Trophoblast cell (in vitro differentiated cells and primary cell): ENCODE results near the gene FAM222A.

Source experiments
- DNase-seq, 2 donors: peaks; one replicate each; pipeline ENCODE4 v3.0.0-alpha.2; 2016
- H2AFZ ChIP-seq: 2 replicates; pipeline ENCODE4 v1.6.1; 2013; ENCODE audit warnings: low read length, moderate library complexity, mild to moderate bottlenecking; ENCODE audit not compliant: insufficient read depth, poor library complexity
- H2AK5ac ChIP-seq: 2 replicates; pipeline ENCODE4 v1.6.1; 2013; ENCODE audit warnings: mild to moderate bottlenecking, low read length
- H2BK120ac ChIP-seq: 2 replicates; pipeline ENCODE4 v1.6.1; 2013; ENCODE audit warnings: low read length, mild to moderate bottlenecking, moderate library complexity; ENCODE audit not compliant: insufficient read depth, poor library complexity
- H2BK12ac ChIP-seq: 2 replicates; pipeline ENCODE4 v1.6.1; 2013; ENCODE audit warnings: mild to moderate bottlenecking, low read length, moderate library complexity
- H2BK5ac ChIP-seq: 2 replicates; pipeline ENCODE4 v1.6.1; 2013; ENCODE audit warnings: low read length, low read depth, moderate library complexity, mild to moderate bottlenecking; ENCODE audit not compliant: poor library complexity
- H3K14ac ChIP-seq: 2 replicates; pipeline ENCODE4 v1.6.1; 2013; ENCODE audit warnings: mild to moderate bottlenecking, low read length
- H3K18ac ChIP-seq: 2 replicates; pipeline ENCODE4 v1.6.1; 2013; ENCODE audit warnings: mild to moderate bottlenecking, low read length
- H3K23ac ChIP-seq: 2 replicates; pipeline ENCODE4 v1.6.1; 2013; ENCODE audit warnings: low read length
- H3K27ac ChIP-seq: 2 replicates; pipeline ENCODE4 v1.5.1; 2013; ENCODE audit warnings: low read depth, mild to moderate bottlenecking, inconsistent platforms, low read length, moderate library complexity
- H3K27me3 ChIP-seq: 2 replicates; pipeline ENCODE4 v1.6.1; 2013; ENCODE audit warnings: inconsistent platforms, mild to moderate bottlenecking, low read length, moderate library complexity; ENCODE audit not compliant: insufficient read depth
- H3K36me3 ChIP-seq, 2 experiments: 1 replicate in 1 of 2; 2 replicates in 1 of 2; pipeline ENCODE4 v1.6.1; 2013; ENCODE audit warnings: low read length in 2 of 2, mild to moderate bottlenecking in 2 of 2, moderate library complexity in 1 of 2; ENCODE audit not compliant: insufficient read depth in 2 of 2, control insufficient read depth in 1 of 2
- H3K4ac ChIP-seq: 2 replicates; pipeline ENCODE4 v1.6.1; 2013; ENCODE audit warnings: low read depth, mild to moderate bottlenecking, low read length, moderate library complexity
- H3K4me1 ChIP-seq, 2 experiments: 1 replicate in 1 of 2; 2 replicates in 1 of 2; pipeline ENCODE4 v1.6.1; 2013; ENCODE audit warnings: low read length in 2 of 2, mild to moderate bottlenecking in 2 of 2, moderate library complexity in 1 of 2; ENCODE audit not compliant: insufficient read depth in 2 of 2, control insufficient read depth in 1 of 2
- H3K4me2 ChIP-seq: 2 replicates; pipeline ENCODE4 v1.6.1; 2013; ENCODE audit warnings: inconsistent platforms, mild to moderate bottlenecking, low read length, moderate library complexity
- H3K4me3 ChIP-seq: 2 replicates; pipeline ENCODE4 v1.5.1; 2013; ENCODE audit warnings: mild to moderate bottlenecking, low read depth, low read length, inconsistent platforms
- H3K79me1 ChIP-seq: one replicate; pipeline ENCODE4 v1.6.1; 2013; ENCODE audit warnings: low read length
- H3K79me2 ChIP-seq: 2 replicates; pipeline ENCODE4 v1.6.1; 2013; ENCODE audit warnings: low read length, mild to moderate bottlenecking; ENCODE audit not compliant: control insufficient read depth, insufficient read depth, poor library complexity
- H3K9ac ChIP-seq: 2 replicates; pipeline ENCODE4 v1.6.1; 2013; ENCODE audit warnings: mild to moderate bottlenecking, low read length
- H3K9me3 ChIP-seq: 2 replicates; pipeline ENCODE4 v1.6.1; 2013; ENCODE audit warnings: low read depth, mild to moderate bottlenecking, control low read depth, inconsistent platforms, low read length; ENCODE audit not compliant: insufficient read depth
- H4K12ac ChIP-seq: 2 replicates; pipeline ENCODE4 v1.6.1; 2013; ENCODE audit warnings: low read depth, mild to moderate bottlenecking, low read length, moderate library complexity
- H4K8ac ChIP-seq: 2 replicates; pipeline ENCODE4 v1.6.1; 2013; ENCODE audit warnings: low read depth, mild to moderate bottlenecking, low read length, moderate library complexity
- H4K91ac ChIP-seq: one replicate; pipeline ENCODE4 v1.6.1; 2013; ENCODE audit warnings: low read depth, mild to moderate bottlenecking, low read length, moderate library complexity
- WGBS: extraction: QIAGEN DNeasy Blood & Tissue Kit; methylation state at CpG from one replicate; pipeline ENCODE4 v1.1.7; 2013; ENCODE audit warnings: missing lambda C conversion rate; ENCODE audit not compliant: insufficient read length, insufficient coverage; ENCODE audit errors: extremely low coverage; 5-methylcytosine and 5-hydroxymethylcytosine counted together

The FAM222A gene

DNA sequence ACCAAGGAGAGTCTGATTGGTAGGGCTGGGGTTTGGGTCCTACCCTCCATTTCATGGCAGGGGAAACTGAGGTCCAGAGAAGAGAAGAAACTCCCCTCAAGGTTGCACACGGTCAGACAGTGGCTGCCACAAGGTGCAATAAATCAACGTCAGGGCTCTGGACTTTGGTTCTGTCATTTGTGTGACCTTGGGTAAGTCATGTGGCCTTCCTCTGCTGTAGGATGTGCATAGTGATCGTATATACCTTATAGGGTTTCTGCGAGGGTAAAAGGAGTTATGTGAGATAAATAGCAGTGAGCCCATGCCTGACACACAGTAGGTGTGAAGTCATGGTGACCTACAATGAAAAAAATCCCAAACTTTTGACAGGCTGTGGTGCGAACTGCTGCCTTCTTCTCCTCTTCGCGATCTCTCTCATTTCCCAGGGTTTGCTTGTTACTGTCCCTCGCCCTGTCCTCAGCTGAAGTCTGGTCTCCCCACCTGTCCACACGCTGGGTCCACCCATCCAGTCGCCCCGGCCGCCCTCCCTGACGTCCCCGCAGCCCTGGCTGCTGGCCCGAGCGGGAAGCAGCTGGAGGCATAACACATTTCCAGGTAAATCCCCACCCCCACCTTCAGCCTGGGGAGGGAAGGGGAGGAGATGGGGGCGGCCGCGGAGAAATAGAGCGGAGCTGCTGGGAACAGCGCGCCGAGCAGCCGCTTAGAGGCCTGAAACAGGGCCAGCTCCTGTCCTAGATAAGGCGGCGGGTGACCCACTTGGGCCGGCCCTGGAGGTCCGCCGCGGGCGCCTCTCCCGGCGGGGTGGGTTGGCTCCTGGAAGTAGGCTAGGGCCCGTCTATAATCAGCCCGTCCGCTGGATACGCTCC is 1.8 kb upstream of the FAM222A start:
- Histone ChIP-seq H2BK12ac (no peak overlapping the region), H4K12ac (no peak overlapping the region), H3K4me3 (no peak overlapping the region), H3K9me3 (peaks cover 3% of the 10 kb centered on the region), H4K8ac (no peak overlapping the region), H3K27ac (no peak overlapping the region), H3K9ac (no peak overlapping the region), H2BK120ac (no peak overlapping the region), H2AK5ac (no peak overlapping the region), H3K23ac (no peak overlapping the region), H3K4ac (no peak overlapping the region), H3K4me2 (no peak overlapping the region), H3K36me3 (no peaks in the 10 kb centered on the region), H3K14ac (no peak overlapping the region), H3K79me1 (peaks cover 3% of the 10 kb centered on the region), H4K91ac (no peak overlapping the region), H3K79me2 (no peaks in the 10 kb centered on the region), H3K27me3 (peaks cover 6% of the 10 kb centered on the region), H2AFZ (no peak overlapping the region), H3K4me1 (peaks cover 4 to 6% of the 10 kb centered on the region in 2 experiments), H2BK5ac (no peak overlapping the region), H3K18ac (no peak overlapping the region)
- DNase-seq, result peak; percentile 35 to 46
- no CpG with 5 or more reads among the region's 37 CpGs for WGBS

DNA sequence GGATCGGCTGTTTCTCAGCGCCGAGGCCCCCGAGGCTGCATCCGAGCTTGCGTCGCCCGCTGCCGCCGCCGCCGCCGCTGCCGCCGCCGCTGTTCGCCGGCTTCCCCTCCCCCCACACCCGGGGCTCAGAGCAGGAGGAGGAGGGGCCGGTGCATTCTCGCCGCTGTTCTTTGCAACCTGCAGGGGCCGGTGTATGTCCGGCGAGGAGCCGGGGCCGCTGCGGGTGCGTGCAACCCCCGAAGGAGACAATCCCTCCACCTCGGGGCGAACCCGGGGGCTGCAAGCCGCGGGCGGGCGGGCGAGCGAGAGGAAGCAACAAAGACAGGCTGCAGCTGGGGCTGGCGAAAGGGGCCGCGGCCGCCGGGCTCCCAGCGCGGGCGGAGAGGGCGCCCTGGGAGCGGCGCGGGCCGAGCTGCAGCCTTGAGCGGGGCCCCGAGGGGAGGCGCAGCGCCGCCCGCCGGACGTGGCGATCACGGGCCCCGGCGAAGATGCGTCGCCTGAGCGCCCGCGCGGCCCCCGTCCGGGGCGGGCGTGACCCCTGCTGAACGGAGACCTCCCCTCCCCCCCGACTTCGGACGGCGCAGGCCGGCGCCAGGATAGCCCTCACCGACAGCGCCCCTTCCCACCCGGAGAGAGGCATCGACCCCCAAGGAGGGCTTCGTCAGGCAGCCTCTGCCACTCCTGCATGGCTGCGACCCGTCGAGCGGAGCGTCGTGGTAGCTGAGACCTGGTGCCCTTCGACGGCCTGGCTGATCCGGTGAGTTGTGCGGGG is 702 bp downstream of the FAM222A start:
- Histone ChIP-seq H3K18ac (peak overlapping the region; percentile 7), H3K27ac (no peak overlapping the region), H3K4ac (no peak overlapping the region), H2BK12ac (no peak overlapping the region), H3K14ac (peak overlapping the region; percentile 1), H3K23ac (no peak overlapping the region), H3K27me3 (peaks cover 25% of the 10 kb centered on the region), H3K9ac (no peak overlapping the region), H3K4me3 (peak overlapping the region; percentile 74), H3K36me3 (no peaks in the 10 kb centered on the region), H4K12ac (peak overlapping the region; percentile 64), H3K79me2 (no peaks in the 10 kb centered on the region), H2BK120ac (no peak overlapping the region), H4K91ac (no peak overlapping the region), H3K4me2 (peak overlapping the region; percentile 82), H4K8ac (no peak overlapping the region), H2AK5ac (no peak overlapping the region), H3K4me1 (peaks cover 4 to 6% of the 10 kb centered on the region in 2 experiments), H3K79me1 (peaks cover 3% of the 10 kb centered on the region), H2AFZ (peak overlapping the region; percentile 43), H2BK5ac (no peak overlapping the region), H3K9me3 (peaks cover 3% of the 10 kb centered on the region)
- peak; percentile 40 to 55 for DNase-seq
- no CpG with 5 or more reads among the region's 96 CpGs for WGBS

DNA sequence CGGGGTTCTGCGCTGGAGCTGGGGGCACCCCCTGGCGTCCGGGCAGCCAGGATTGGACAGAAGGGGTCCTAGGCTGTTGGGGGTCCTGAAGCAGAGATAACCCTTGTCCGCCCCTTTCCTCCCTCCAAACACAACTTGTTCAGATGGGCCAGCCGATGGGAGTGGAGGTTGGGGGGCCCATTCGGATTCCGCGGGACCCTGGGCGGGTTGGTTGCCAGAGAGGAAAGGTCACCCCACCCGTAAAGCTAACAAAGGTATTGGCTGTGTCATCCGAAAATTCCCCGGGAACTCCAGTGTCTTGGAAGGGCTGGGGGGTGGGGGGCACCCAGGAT is 1.3 kb downstream of the FAM222A start:
- H3K79me2 ChIP-seq, result no peaks in the 10 kb centered on the region
- H3K23ac ChIP-seq, result no peak overlapping the region
- peak overlapping the region; percentile 82 for H3K4me2 ChIP-seq
- no peak overlapping the region for H2BK5ac ChIP-seq
- H3K27me3 ChIP-seq, result peaks cover 25% of the 10 kb centered on the region
- peaks cover 3% of the 10 kb centered on the region for H3K79me1 ChIP-seq
- no peak overlapping the region for H4K8ac ChIP-seq
- peak overlapping the region; percentile 7 for H3K18ac ChIP-seq
- no peak for DNase-seq
- H2BK12ac ChIP-seq, result no peak overlapping the region
- H3K36me3 ChIP-seq, result no peaks in the 10 kb centered on the region
- WGBS, result no CpG with 5 or more reads among the region's 13 CpGs
- no peak overlapping the region for H3K4ac ChIP-seq
- H3K14ac ChIP-seq, result peak overlapping the region; percentile 1
- no peak overlapping the region for H2BK120ac ChIP-seq
- H2AK5ac ChIP-seq, result no peak overlapping the region
- H3K9ac ChIP-seq, result no peak overlapping the region
- no peak overlapping the region for H2AFZ ChIP-seq
- H3K9me3 ChIP-seq, result peaks cover 3% of the 10 kb centered on the region
- H3K4me1 ChIP-seq, result peaks cover 4 to 6% of the 10 kb centered on the region in 2 experiments
- H4K91ac ChIP-seq, result no peak overlapping the region
- H3K4me3 ChIP-seq, result no peak overlapping the region
- H4K12ac ChIP-seq, result peak overlapping the region; percentile 64
- H3K27ac ChIP-seq, result no peak overlapping the region

DNA sequence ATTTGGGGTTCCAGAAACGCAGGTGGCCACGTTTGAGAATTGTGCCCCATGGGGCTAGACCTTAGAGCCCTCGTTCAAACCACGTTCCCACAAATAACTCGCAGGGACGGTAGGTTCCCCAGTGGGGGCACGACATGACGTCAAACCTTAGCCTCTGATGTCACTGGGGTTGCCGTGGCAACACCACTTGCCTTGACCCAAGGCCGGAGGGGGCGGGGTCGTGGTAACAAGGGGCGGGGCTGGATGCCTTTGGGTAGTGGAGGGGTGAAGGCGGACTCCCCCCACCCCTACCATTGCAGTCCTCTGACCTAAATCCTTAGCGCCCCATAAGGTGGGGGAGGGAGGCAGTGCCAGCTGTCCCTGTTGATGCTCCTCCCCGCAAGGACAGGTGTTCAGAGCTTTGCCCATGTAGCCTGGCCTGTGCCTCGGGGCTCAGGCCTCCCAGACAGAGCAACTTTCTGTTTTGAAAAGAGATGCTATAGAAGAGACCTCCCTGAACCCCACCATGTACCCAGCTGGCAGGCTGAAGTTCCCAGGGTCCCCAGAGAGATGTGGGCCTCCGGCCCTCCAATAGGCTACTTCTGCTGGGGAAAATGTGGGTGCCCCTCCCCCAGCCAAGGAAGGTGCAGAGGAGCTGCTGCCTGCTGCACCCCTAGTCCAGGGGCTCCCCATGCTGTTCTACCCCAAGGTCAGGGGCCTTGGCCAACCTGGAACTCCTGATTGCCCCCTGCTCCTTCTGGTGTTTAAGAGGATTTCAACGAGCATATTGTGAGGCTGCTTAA is 1.9 kb downstream of the FAM222A start:
- DNase-seq, result no peak
- Histone ChIP-seq H3K79me2 (no peaks in the 10 kb centered on the region), H4K12ac (no peak overlapping the region), H3K18ac (no peak overlapping the region), H2BK120ac (no peak overlapping the region), H4K91ac (no peak overlapping the region), H3K23ac (no peak overlapping the region), H3K27me3 (peaks cover 25% of the 10 kb centered on the region), H4K8ac (no peak overlapping the region), H3K14ac (no peak overlapping the region), H3K4ac (no peak overlapping the region), H3K36me3 (no peaks in the 10 kb centered on the region), H3K79me1 (peaks cover 3% of the 10 kb centered on the region), H3K27ac (no peak overlapping the region), H2BK5ac (no peak overlapping the region), H3K4me3 (no peak overlapping the region), H2AFZ (no peak overlapping the region), H3K4me2 (no peak overlapping the region), H3K9me3 (peaks cover 3% of the 10 kb centered on the region), H2AK5ac (no peak overlapping the region), H2BK12ac (no peak overlapping the region), H3K4me1 (peaks cover 4 to 6% of the 10 kb centered on the region in 2 experiments), H3K9ac (no peak overlapping the region)
- WGBS, result no CpG with 5 or more reads among the region's 19 CpGs
